Stimulated activated CD8-positive, alpha-beta memory T cell treated with anti-CD3 and anti-CD28 coated beads, Interleukin-12 subunit alpha, Interleukin-12 subunit beta, amount 100 ng/mL, for 1 hour (primary cell): Measurements from ENCODE around the gene GPR62.
A peak's percentile ranks its signal among the peaks of the same experiment; 100 is the strongest.

Experiments used
- DNase-seq: peaks from one replicate; pipeline ENCODE4 v3.0.0-alpha.2; 2020; ENCODE audit warnings: low read depth

Gene GPR62

GRCh38 chr3:51938780-51939425 lies 16.3 kb upstream of the GPR62 start:
- no peak for DNase-seq

- no peak for DNase-seq
These were observed 14.3 kb upstream of the GPR62 start for GRCh38 chr3:51940648-51941462.

- no peak for DNase-seq
These were observed 13.8 kb upstream of the GPR62 start for GRCh38 chr3:51941463-51941797.

- peak; percentile 99 for DNase-seq
These were observed 13.2 kb upstream of the GPR62 start, which contains the start of the genes PARP3 and RRP9 for GRCh38 chr3:51941798-51942602. Gene PARP3 (plus strand): TSS chr3:51942363. CDS start chr3:51943356, 993 bp downstream. Gene RRP9 (minus strand): TSS chr3:51941904. CDS start chr3:51941867, 37 bp downstream.

- DNase-seq = peak; percentile 18
These were observed 12.4 kb upstream of the GPR62 start for GRCh38 chr3:51942603-51943450.

GRCh38 chr3:51943451-51944391 lies 11.5 kb upstream of the GPR62 start:
- no peak for DNase-seq

GRCh38 chr3:51944451-51945021 lies 10.6 kb upstream of the GPR62 start:
- no peak for DNase-seq

- DNase-seq = no peak
These were observed 9.9 kb upstream of the GPR62 start for GRCh38 chr3:51945031-51945840.

- no peak for DNase-seq
These were observed 9.1 kb upstream of the GPR62 start for GRCh38 chr3:51945926-51946705.

GRCh38 chr3:51946796-51947195 lies 8.4 kb upstream of the GPR62 start:
- no peak for DNase-seq

- DNase-seq = no peak
These were observed 7.8 kb upstream of the GPR62 start for GRCh38 chr3:51947215-51947900.

- DNase-seq = no peak
These were observed 7.1 kb upstream of the GPR62 start for GRCh38 chr3:51948016-51948580.

GRCh38 chr3:51949121-51949520 lies 6.1 kb upstream of the GPR62 start:
- DNase-seq = no peak

- no peak for DNase-seq
These were observed 4.3 kb upstream of the GPR62 start for GRCh38 chr3:51950899-51951298.

GRCh38 chr3:51953445-51953844 lies 1.7 kb upstream of the GPR62 start:
- DNase-seq = no peak

GRCh38 chr3:51954105-51954504 lies 1.1 kb upstream of the GPR62 start:
- no peak for DNase-seq

- DNase-seq = no peak
These were observed 468 bp upstream of the GPR62 start for GRCh38 chr3:51954713-51955112.
